Smooth muscle cell (in vitro differentiated cells): ENCODE results near the gene MMAB. TPM values are rescaled to one million over a fixed set of nuclear protein-coding genes. Genes with fewer than 3 reads are reported as not detected.

Experiments
- DNase-seq: peaks from one replicate; lab custom pipeline; 2025; ENCODE audit not compliant: unreplicated experiment; lab: John Stamatoyannopoulos, UW
- H2AFZ ChIP-seq: fragments of 200-600 bp; sonication (generic); 2 replicates; pipeline ENCODE4 v1.6.0; 2016; ENCODE audit warnings: antibody characterized with exemption, low read depth, mild to moderate bottlenecking
- H3F3A ChIP-seq: fragments of 200-600 bp; sonication (generic); 2 replicates; pipeline ENCODE4 v1.6.0; 2017; ENCODE audit warnings: antibody characterized with exemption, low read depth
- H3K27ac ChIP-seq: fragments of 200-600 bp; sonication (generic); 2 replicates; pipeline ENCODE4 v1.5.1; 2016; ENCODE audit warnings: low read depth, mild to moderate bottlenecking
- H3K27me3 ChIP-seq: fragments of 200-600 bp; sonication (generic); 2 replicates; pipeline ENCODE4 v1.6.1; 2016; ENCODE audit warnings: low read depth, mild to moderate bottlenecking
- H3K36me3 ChIP-seq: fragments of 200-600 bp; sonication (generic); 2 replicates; pipeline ENCODE4 v1.5.1; 2016; ENCODE audit warnings: low read depth
- H3K4me1 ChIP-seq: fragments of 200-600 bp; sonication (generic); 2 replicates; pipeline ENCODE4 v1.5.1; 2016; ENCODE audit warnings: low read depth
- H3K4me2 ChIP-seq: fragments of 200-600 bp; sonication (generic); 2 replicates; pipeline ENCODE4 v1.6.0; 2016; ENCODE audit warnings: mild to moderate bottlenecking
- H3K4me3 ChIP-seq: fragments of 200-600 bp; sonication (generic); 2 replicates; pipeline ENCODE4 v1.5.1; 2016; ENCODE audit warnings: mild to moderate bottlenecking
- H3K79me2 ChIP-seq: fragments of 200-600 bp; sonication (generic); 2 replicates; pipeline ENCODE4 v1.6.0; 2016; ENCODE audit warnings: low read depth, mild to moderate bottlenecking
- H3K9ac ChIP-seq: fragments of 200-600 bp; sonication (generic); 2 replicates; pipeline ENCODE4 v1.6.0; 2016; ENCODE audit warnings: low read depth
- H3K9me3 ChIP-seq: fragments of 200-600 bp; sonication (generic); replicated peaks from 2 replicates; pipeline ENCODE4 v1.5.1; 2016; ENCODE audit warnings: low read depth
- H4K20me1 ChIP-seq: fragments of 200-600 bp; sonication (generic); 2 replicates; pipeline ENCODE4 v1.6.0; 2016; ENCODE audit warnings: low read depth
- CTCF ChIP-seq: fragments of 200-600 bp; sonication (generic); IDR thresholded peaks from 2 replicates; pipeline ENCODE4 v1.5.1; 2017; ENCODE audit warnings: borderline replicate concordance, mild to moderate bottlenecking, antibody characterized with exemption; ENCODE audit not compliant: insufficient read depth, poor library complexity, severe bottlenecking
- whole genome bisulfite sequencing: methylation state at CpG from one replicate; pipeline ENCODE4 v1.1.7; 2016; ENCODE audit warnings: low lambda C conversion rate; 5-methylcytosine and 5-hydroxymethylcytosine counted together
- polyA plus RNA-seq: library from polyadenylated mRNA; unstranded; fragments of >200 nt; fragmentation: Nextera tagmentation; extraction: Ambion mirVana; gene quantifications from 2 replicates; pipeline ENCODE4 v1.2.1, GENCODE V29; 2016
- total RNA-seq: library from RNA; depleted of rRNA; stranded (reverse); fragments of >200 nt; gene quantifications from 2 replicates; pipeline ENCODE4 v1.2.3, GENCODE V29; 2014

Gene MMAB
- total and polyA plus RNA-seq, 2 experiments from 2014 or later: 20.2 to 51.7 TPM

- H3K9ac ChIP-seq: no peak overlapping the region
- H3K4me3 ChIP-seq: no peak overlapping the region
- H3K27ac ChIP-seq: no peak overlapping the region
- H3K36me3 ChIP-seq: no peaks in the 10 kb centered on the region
- peaks cover 11% of the 10 kb centered on the region for H4K20me1 ChIP-seq
- H3K4me1 ChIP-seq: peaks cover 11% of the 10 kb centered on the region
- no peak for TF ChIP-seq CTCF
- DNase-seq: no peak
- H3F3A ChIP-seq: peaks cover 1% of the 10 kb centered on the region
- H2AFZ ChIP-seq: no peak overlapping the region
- no peak overlapping the region for H3K4me2 ChIP-seq
- no peaks in the 10 kb centered on the region for H3K27me3 ChIP-seq
- no peaks in the 10 kb centered on the region for H3K79me2 ChIP-seq
- 96% methylated on average over 16 of the region's 16 CpGs for WGBS
- H3K9me3 ChIP-seq: no peaks in the 10 kb centered on the region
Measured at GRCh38 chr12:109589691-109590245, 16.5 kb upstream of the MMAB start.

- Histone ChIP-seq H3K27ac (no peak overlapping the region), H3K36me3 (no peaks in the 10 kb centered on the region), H4K20me1 (peaks cover 16% of the 10 kb centered on the region), H3K9ac (no peak overlapping the region), H3K9me3 (no peaks in the 10 kb centered on the region), H3K4me3 (no peak overlapping the region), H3K4me2 (no peak overlapping the region), H3K27me3 (no peaks in the 10 kb centered on the region), H3K79me2 (no peaks in the 10 kb centered on the region), H2AFZ (no peak overlapping the region), H3F3A (no peaks in the 10 kb centered on the region), H3K4me1 (peaks cover 11% of the 10 kb centered on the region)
- no peak for TF ChIP-seq CTCF
- 86% methylated on average over 7 of the region's 7 CpGs for WGBS
- no peak for DNase-seq
Measured at GRCh38 chr12:109589240-109589590, 15.9 kb upstream of the MMAB start.

- Histone ChIP-seq H3F3A (no peaks in the 10 kb centered on the region), H3K9me3 (no peaks in the 10 kb centered on the region), H4K20me1 (peaks cover 17% of the 10 kb centered on the region), H3K27ac (no peak overlapping the region), H3K9ac (no peak overlapping the region), H3K27me3 (no peaks in the 10 kb centered on the region), H3K4me3 (no peak overlapping the region), H2AFZ (no peak overlapping the region), H3K4me1 (peaks cover 11% of the 10 kb centered on the region), H3K4me2 (no peak overlapping the region), H3K79me2 (no peaks in the 10 kb centered on the region), H3K36me3 (no peaks in the 10 kb centered on the region)
- WGBS: 97% methylated on average over 26 of the region's 26 CpGs
- DNase-seq: no peak
- TF ChIP-seq CTCF: no peak
Measured at GRCh38 chr12:109588461-109589239, 15.3 kb upstream of the MMAB start.

- Histone ChIP-seq H3F3A (no peaks in the 10 kb centered on the region), H3K9me3 (no peaks in the 10 kb centered on the region), H3K4me3 (no peak overlapping the region), H3K4me2 (no peak overlapping the region), H3K79me2 (no peaks in the 10 kb centered on the region), H4K20me1 (peaks cover 17% of the 10 kb centered on the region), H3K4me1 (peaks cover 11% of the 10 kb centered on the region), H2AFZ (no peak overlapping the region), H3K36me3 (no peaks in the 10 kb centered on the region), H3K27me3 (no peaks in the 10 kb centered on the region), H3K9ac (no peak overlapping the region), H3K27ac (no peak overlapping the region)
- WGBS: 95% methylated on average over 18 of the region's 18 CpGs
- no peak for DNase-seq
- no peak for TF ChIP-seq CTCF
Measured at GRCh38 chr12:109587921-109588320, 14.6 kb upstream of the MMAB start.
